ENCODE results near the gene RNF212B.
"Not testable (repeated sequence)": the region's sequence is repeated elsewhere in the genome, so short reads cannot be mapped to it uniquely, and the experiment has no call there.

The RNF212B gene
- long read RNA-seq, result 0 reads

GRCh38 chr14:23237772-23238594 lies at the start of gene RNF212B:
TSS of gene RNF212B (plus strand) at chr14:23237936. CDS start at chr14:23240346, 2,410 bp downstream.
- peak within 1 kb of the TSS; percentile 9; the same call in 1 of the 2 replicates for H3K4me3 ChIP-seq (replicated peaks; ENCODE audit: insufficient read depth, low read length)
- H3K27me3 ChIP-seq (ENCODE audit: insufficient read depth, poor library complexity, severe bottlenecking), result no peaks in the 10 kb centered on the region
- peak; percentile 43 to 73 for DNase-seq (ENCODE audit: low read depth in 1 of 2, low spot score in 1 of 2)
- TF ChIP-seq POLR2AphosphoS5 (IDR thresholded peaks at IDR 0.05; ENCODE audit: low read depth) (no peak), GABPA (IDR thresholded peaks at IDR 0.05; ENCODE audit: low read depth) (no peak), CTCF (IDR thresholded peaks at IDR 0.05; ENCODE audit: insufficient read depth, low read length) (no peak), REST (IDR thresholded peaks at IDR 0.05; ENCODE audit: insufficient replicate concordance, low read depth) (no peak), SPI1 (IDR thresholded peaks at IDR 0.05; ENCODE audit: borderline replicate concordance, low read depth) (no peak)
- H3K27ac ChIP-seq (replicated peaks), result no peak within 1 kb of the TSS

- no peak for TF ChIP-seq REST (IDR thresholded peaks at IDR 0.05; ENCODE audit: insufficient replicate concordance, low read depth)
- no peak for TF ChIP-seq GABPA (IDR thresholded peaks at IDR 0.05; ENCODE audit: low read depth)
- TF ChIP-seq CTCF (IDR thresholded peaks at IDR 0.05; ENCODE audit: insufficient read depth, low read length), result no peak
- no peak for TF ChIP-seq SPI1 (IDR thresholded peaks at IDR 0.05; ENCODE audit: borderline replicate concordance, low read depth)
- no peak for TF ChIP-seq POLR2AphosphoS5 (IDR thresholded peaks at IDR 0.05; ENCODE audit: low read depth)
- no peak for DNase-seq (ENCODE audit: low read depth in 1 of 2, low spot score in 1 of 2)
- no peaks in the 10 kb centered on the region for H3K27me3 ChIP-seq (ENCODE audit: insufficient read depth, poor library complexity, severe bottlenecking)
- no peak overlapping the region for H3K4me3 ChIP-seq (replicated peaks; ENCODE audit: insufficient read depth, low read length)
- no peak overlapping the region for H3K27ac ChIP-seq (replicated peaks)
These were observed 44.3 kb upstream of the RNF212B start for GRCh38 chr14:23193432-23193831.

- H3K27me3 ChIP-seq (ENCODE audit: insufficient read depth, poor library complexity, severe bottlenecking), result no peaks in the 10 kb centered on the region
- DNase-seq (ENCODE audit: low read depth in 1 of 2, low spot score in 1 of 2), result no peak
- no peak overlapping the region for H3K27ac ChIP-seq (replicated peaks)
- H3K4me3 ChIP-seq (replicated peaks; ENCODE audit: insufficient read depth, low read length), result no peak overlapping the region
- TF ChIP-seq GABPA (IDR thresholded peaks at IDR 0.05; ENCODE audit: low read depth) (no peak), CTCF (IDR thresholded peaks at IDR 0.05; ENCODE audit: insufficient read depth, low read length) (no peak), REST (IDR thresholded peaks at IDR 0.05; ENCODE audit: insufficient replicate concordance, low read depth) (no peak), POLR2AphosphoS5 (IDR thresholded peaks at IDR 0.05; ENCODE audit: low read depth) (no peak), SPI1 (IDR thresholded peaks at IDR 0.05; ENCODE audit: borderline replicate concordance, low read depth) (no peak)
These were observed 42.1 kb upstream of the RNF212B start for GRCh38 chr14:23195552-23196101.

- H3K27ac ChIP-seq (replicated peaks), result not testable (repeated sequence)
These were observed 41.2 kb upstream of the RNF212B start for GRCh38 chr14:23196487-23196886.

GRCh38 chr14:23199141-23199540 lies 38.6 kb upstream of the RNF212B start:
- not testable (repeated sequence) for H3K27me3 ChIP-seq (ENCODE audit: insufficient read depth, poor library complexity, severe bottlenecking); H3K27ac ChIP-seq (replicated peaks); H3K4me3 ChIP-seq (replicated peaks; ENCODE audit: insufficient read depth, low read length); DNase-seq (ENCODE audit: low read depth in 1 of 2, low spot score in 1 of 2)

More at GRCh38 chr14:23196487-23196886, 41.2 kb upstream of the RNF212B start:
- not testable (repeated sequence) for DNase-seq (ENCODE audit: low read depth in 1 of 2, low spot score in 1 of 2); H3K4me3 ChIP-seq (replicated peaks; ENCODE audit: insufficient read depth, low read length); H3K27me3 ChIP-seq (ENCODE audit: insufficient read depth, poor library complexity, severe bottlenecking)
